ENCODE measurements around the gene SMIM29.

DNA sequence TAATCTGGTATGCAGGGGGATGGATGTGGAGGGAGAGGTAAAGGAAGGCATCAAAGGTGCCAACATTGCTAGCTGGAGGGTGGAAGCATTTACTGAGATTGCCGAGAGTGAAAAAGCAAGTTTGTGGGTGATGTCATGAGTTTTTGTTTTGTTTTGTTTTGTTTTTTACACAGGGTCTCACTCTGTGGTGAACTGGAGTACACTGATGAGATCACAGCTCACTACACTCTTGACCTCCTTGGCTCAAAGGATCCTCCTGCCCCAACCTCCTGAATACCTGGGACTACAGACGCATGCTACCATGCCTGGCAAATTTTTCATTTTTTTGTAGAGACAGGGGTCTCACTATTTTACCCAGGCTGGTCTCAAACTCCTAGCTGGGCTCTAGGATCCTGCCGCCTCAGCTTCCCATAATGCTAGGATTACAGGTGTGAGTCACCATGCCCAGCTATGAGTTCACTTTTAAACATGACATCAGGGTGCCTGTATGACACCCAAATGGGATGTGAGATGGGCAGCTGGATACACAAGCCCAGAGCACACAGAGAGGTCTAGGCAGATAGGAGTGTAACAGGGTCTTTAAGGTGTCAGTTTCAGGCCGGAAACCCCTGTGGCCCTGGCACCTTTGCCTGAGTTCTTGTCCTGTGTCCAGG is 47.2 kb downstream of the SMIM29 start:
- TF ChIP-seq, protein P1, sequence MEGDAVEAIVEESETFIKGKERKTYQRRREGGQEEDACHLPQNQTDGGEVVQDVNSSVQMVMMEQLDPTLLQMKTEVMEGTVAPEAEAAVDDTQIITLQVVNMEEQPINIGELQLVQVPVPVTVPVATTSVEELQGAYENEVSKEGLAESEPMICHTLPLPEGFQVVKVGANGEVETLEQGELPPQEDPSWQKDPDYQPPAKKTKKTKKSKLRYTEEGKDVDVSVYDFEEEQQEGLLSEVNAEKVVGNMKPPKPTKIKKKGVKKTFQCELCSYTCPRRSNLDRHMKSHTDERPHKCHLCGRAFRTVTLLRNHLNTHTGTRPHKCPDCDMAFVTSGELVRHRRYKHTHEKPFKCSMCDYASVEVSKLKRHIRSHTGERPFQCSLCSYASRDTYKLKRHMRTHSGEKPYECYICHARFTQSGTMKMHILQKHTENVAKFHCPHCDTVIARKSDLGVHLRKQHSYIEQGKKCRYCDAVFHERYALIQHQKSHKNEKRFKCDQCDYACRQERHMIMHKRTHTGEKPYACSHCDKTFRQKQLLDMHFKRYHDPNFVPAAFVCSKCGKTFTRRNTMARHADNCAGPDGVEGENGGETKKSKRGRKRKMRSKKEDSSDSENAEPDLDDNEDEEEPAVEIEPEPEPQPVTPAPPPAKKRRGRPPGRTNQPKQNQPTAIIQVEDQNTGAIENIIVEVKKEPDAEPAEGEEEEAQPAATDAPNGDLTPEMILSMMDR (optimal IDR thresholded peaks at IDR 0.05 in 1 of 3, IDR thresholded peaks at IDR 0.05 in 1 of 3, conservative IDR thresholded peaks at IDR 0.05 in 1 of 3; ENCODE audit: extremely low read depth in 1 of 3, insufficient read depth in 2 of 3, low read length in 3 of 3): no peak
- no peak for TF ChIP-seq EZH2 (IDR thresholded peaks at IDR 0.05; ENCODE audit: low read length)
